HG02678 (cell line): ENCODE data around the gene NKTR.

ENCODE experiments used
- ATAC-seq: cut with Tn5 transposase; IDR thresholded peaks from one replicate; pipeline ENCODE4 v1.9.1; 2021; ENCODE audit warnings: mild to moderate bottlenecking, moderate library complexity; ENCODE audit not compliant: unreplicated experiment

NKTR gene

GRCh38 chr3:42660131-42660715 is 59.7 kb downstream of the NKTR start:
- ATAC-seq = no peak

- no peak for ATAC-seq
These were observed 60.4 kb downstream of the NKTR start for GRCh38 chr3:42660898-42661297.

DNA sequence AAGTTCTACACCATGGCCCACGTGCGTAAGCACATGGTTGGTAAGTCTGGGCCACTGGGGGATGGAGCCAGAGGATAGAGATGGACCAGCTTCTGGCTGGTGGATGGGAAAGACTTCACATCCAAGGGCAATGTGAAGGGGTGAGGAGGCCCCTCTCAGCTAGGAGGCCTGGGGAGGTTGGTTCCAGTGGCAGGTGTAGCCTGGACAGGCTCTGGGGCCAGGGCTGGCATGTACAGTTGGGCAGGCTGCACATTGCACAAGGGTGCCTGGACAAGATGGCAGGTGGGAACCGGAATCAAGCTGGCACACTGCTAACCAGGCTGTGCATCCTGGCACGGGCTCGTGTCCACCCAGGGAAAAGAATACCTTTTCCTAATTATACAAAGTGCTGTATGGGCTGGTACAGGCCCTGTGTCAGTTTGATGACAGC is 61.1 kb downstream of the NKTR start:
- ATAC-seq = no peak

DNA sequence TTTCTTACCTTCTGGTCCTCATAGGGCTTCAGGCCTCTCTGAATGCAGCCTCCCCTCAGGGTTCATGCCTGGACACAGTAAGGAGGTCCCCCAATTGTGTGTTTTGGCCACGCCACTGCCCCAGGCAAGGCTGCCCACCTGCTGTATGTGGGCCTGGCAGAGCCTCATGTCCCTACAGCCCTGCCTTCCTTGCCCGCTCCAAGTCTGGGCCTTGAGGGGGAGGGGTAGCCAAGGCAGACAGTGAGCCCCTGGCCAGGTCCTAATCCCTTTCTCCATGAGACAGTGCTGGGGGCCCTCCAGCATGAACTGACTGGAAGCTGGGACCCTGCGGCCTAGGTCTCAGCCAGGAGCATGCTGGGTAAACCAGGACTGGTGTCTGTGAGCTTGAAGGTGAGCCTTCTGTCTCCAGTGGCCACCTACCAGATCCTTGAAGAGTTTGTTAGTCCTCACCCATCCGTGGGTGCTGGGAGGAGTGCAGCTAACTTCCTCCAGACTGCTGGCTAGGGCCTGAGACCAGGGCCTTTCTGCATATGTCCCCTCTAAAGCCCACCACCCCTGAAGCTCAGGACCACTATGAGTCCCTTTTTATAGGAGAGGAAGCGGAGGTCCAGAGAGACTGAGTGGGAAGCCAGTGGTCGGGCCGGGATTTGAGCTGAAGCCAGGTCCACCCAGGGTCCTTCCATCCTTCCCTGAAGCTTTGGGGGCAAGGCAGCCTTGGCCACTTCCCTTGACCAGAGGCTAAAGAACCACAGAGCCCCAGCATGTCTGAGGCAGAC is 61.7 kb downstream of the NKTR start:
- no peak for ATAC-seq

DNA sequence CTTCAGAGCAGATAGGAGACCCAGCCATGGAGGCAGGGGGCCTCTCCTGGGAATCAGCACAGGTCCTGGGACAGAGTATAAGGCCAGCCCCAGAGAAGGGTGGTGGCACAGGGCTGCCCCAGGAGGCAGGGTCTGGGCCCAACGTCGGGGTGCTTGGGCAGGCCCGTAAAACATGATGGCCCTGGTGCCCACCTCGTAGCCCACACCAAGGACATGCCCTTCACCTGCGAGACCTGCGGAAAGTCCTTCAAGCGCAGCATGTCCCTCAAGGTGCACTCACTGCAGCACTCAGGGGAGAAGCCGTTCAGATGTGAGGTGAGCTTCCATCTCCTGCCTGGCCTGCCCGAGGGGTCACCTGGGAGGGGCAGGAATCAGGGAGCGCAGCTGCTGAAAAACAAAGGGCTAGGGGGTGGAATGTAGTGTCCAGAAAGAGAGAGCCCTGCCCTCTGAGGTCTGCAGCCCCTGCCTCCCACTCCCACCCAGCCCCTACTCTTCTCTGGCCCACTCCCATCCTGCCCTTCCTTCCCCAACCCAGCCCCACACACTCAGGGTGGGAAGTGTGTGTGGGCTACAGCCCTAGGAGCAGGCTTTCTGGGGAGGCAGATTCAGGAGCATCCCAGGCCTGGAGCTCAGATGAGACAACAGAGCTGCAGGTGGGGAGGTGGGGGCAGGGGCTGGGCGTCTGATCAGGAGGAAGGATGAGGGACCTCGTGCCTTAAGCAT is 62.5 kb downstream of the NKTR start:
- no peak for ATAC-seq

DNA sequence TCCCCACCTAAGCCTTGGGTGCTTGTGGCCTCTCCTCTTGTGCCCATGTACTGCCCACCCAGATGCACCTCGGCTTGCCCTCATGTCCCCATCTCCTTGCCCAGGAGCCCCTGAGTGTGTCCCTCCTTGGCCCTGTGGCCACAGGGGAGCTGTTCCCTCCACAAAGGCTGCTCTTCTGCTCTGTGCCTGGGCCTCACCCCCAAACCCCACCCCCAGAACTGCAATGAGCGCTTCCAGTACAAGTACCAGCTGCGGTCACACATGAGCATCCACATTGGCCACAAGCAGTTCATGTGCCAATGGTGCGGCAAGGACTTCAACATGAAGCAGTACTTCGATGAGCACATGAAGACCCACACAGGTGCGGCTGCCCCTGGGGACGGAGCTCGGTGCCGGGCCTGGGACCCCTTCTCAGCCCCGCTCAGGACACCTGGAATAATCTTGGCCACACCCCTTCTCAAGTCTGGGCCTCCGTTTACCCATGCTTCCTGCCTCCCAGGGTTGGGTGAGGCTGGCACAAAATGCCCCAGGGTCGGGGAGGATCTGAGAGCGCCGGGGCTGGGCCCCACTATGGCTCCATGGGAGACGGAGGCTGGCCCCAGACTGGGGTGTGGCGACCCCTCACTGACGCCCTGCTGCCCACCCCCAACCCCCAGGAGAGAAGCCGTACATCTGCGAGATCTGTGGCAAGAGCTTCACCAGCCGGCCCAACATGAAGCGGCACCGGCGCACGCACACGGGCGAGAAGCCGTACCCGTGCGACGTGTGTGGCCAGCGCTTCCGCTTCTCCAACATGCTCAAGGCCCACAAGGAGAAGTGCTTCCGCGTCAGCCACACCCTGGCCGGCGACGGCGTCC is 63.3 kb downstream of the NKTR start:
- peak; percentile 63 for ATAC-seq

- ATAC-seq = no peak
These were observed 63.9 kb downstream of the NKTR start for GRCh38 chr3:42664438-42664803.

GRCh38 chr3:42665050-42665878 is 64.8 kb downstream of the NKTR start:
- ATAC-seq = no peak

DNA sequence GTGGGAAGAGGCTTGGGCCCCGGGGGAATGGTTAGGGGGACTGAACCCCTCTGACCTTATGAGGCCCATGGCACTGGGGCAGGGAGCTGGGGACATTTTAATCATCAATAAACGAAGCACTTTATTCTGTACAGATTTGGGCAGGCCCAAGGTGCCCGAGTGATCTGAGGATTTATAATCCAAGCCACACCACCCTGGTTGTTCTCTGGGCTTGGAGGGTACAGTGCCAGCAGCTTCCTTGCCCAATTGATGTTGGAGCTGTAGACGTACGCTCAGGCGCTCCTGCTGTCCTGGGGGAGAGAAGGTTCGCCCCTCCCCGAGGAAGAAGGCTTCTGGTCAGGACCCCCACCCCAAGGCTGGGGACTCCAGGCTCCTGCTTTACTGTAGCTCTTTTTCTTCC is 65.5 kb downstream of the NKTR start:
- no peak for ATAC-seq

- no peak for ATAC-seq
These were observed 66.1 kb downstream of the NKTR start for GRCh38 chr3:42666577-42666998.

- ATAC-seq = no peak
These were observed 66.6 kb downstream of the NKTR start for GRCh38 chr3:42667096-42667522.

GRCh38 chr3:42667523-42668412 is 67.3 kb downstream of the NKTR start:
- no peak for ATAC-seq

GRCh38 chr3:42668413-42668760 is 67.9 kb downstream of the NKTR start:
- no peak for ATAC-seq

DNA sequence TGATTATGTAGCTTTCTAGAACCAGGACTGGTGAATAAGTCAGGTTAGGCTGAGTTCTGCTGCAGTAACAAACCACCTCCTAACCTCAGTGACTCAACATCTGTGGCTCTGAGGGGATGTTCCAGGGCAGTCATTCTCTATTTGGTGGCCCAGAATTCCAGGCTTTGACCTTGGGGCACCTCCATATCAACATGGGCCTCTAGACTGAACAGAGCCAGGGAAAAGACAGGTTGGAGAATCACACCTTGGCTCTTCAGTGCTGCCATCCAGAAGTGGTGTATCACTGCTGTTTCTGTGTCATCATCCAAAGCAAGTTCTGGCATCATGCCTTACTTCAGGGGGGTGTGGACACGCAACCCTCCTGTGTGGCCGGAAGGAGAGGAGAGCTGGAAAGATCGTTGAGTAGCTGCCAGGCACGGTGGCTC is 68.3 kb downstream of the NKTR start:
- ATAC-seq = no peak

DNA sequence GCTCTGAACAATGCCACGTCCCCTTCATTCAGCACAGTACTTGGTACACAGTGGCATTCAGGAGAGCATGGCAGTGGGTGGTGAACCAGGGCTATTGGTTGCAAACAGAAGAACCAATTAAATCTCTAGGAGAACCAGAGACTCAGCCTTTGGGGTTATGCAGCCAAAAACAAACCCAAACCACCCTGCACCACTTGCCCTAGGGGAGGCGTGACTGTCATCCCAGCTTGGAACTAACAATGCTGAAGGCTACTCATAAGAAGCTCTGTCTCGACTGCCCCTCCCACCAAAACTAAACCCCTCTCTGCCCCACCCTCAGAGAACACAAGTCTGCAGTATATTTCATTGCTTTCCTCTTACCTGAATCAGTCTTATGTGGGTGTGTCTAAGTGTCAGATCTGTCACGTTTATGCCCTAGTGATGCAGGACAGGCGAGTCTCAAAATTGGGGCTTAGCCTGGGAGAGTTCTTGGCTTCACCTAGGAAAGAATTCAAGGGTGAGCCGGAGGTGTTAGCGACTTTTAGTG is 69.6 kb downstream of the NKTR start:
- no peak for ATAC-seq

- ATAC-seq = no peak
These were observed 70.2 kb downstream of the NKTR start for GRCh38 chr3:42670670-42671069.

GRCh38 chr3:42672515-42672914 is 72.0 kb downstream of the NKTR start:
- ATAC-seq = no peak

GRCh38 chr3:42673082-42673481 is 72.6 kb downstream of the NKTR start:
- no peak for ATAC-seq

- ATAC-seq = no peak
These were observed 73.7 kb downstream of the NKTR start for GRCh38 chr3:42674146-42674545.
